IMR-90 (cell line): ENCODE results near the gene PZP. TPM values are rescaled to one million over a fixed set of nuclear protein-coding genes. Genes with fewer than 3 reads are reported as not detected.

Experiments used
- ATAC-seq: fragments of 200-7000 bp; cut with Tn5 transposase; 2 replicates; pipeline ENCODE4 v1.9.1; 2020; ENCODE audit warnings: low read depth, mild to moderate bottlenecking, moderate library complexity
- BruUV-seq: library from RNA; stranded (reverse); fragments of 400-500 nt; replicated peaks from 2 replicates; lab custom pipeline; 2021; lab: Mats Ljungman, UMichigan
- CTCF ChIA-PET: fragments of 300-600 bp; formaldehyde crosslinking; extraction: SDS; loops from one replicate; lab custom pipeline; 2021; ENCODE audit warnings: antibody characterized with exemption; lab: Yijun Ruan, JAX
- POLR2A ChIA-PET: fragments of 300-600 bp; sonication (Branson Sonifier 250); formaldehyde crosslinking; loops from one replicate; lab custom pipeline; 2022; ENCODE audit warnings: antibody characterized with exemption; ENCODE audit not compliant: unreplicated experiment; lab: Charles Lee
- DNase-seq: peaks from one replicate; pipeline ENCODE4 v3.0.0; 2013
- H2AFZ ChIP-seq: replicated peaks from 2 replicates; pipeline ENCODE3; 2013; ENCODE audit warnings: low read length, mild to moderate bottlenecking; ENCODE audit not compliant: poor library complexity
- H2AK5ac ChIP-seq: 2 replicates; pipeline ENCODE4 v1.6.1; 2013; ENCODE audit warnings: low read depth, low read length, inconsistent platforms
- H2AK9ac ChIP-seq: replicated peaks from 2 replicates; pipeline ENCODE3; 2013; ENCODE audit warnings: mild to moderate bottlenecking, low read depth, low read length, moderate library complexity; ENCODE audit not compliant: poor library complexity
- H2BK120ac ChIP-seq: 2 replicates; pipeline ENCODE4 v1.6.1; 2013; ENCODE audit warnings: low read depth, low read length, inconsistent platforms
- H2BK15ac ChIP-seq: 3 replicates; pipeline ENCODE4 v1.6.1; 2013; ENCODE audit warnings: low read depth, low read length, inconsistent platforms
- H2BK20ac ChIP-seq: 2 replicates; pipeline ENCODE4 v1.6.1; 2013; ENCODE audit warnings: low read depth, mild to moderate bottlenecking, inconsistent platforms, low read length, moderate library complexity
- H2BK5ac ChIP-seq: 2 replicates; pipeline ENCODE4 v1.6.1; 2013; ENCODE audit warnings: mild to moderate bottlenecking, low read depth, low read length, inconsistent platforms; ENCODE audit not compliant: poor library complexity, severe bottlenecking
- H3K14ac ChIP-seq: replicated peaks from 2 replicates; pipeline ENCODE4 v1.6.1; 2013; ENCODE audit warnings: low read depth, low read length, inconsistent platforms
- H3K18ac ChIP-seq: 2 replicates; pipeline ENCODE4 v1.6.1; 2013; ENCODE audit warnings: low read depth, low read length, control low read depth
- H3K23ac ChIP-seq: 2 replicates; pipeline ENCODE4 v1.6.1; 2013; ENCODE audit warnings: low read depth, low read length, inconsistent platforms
- H3K27ac ChIP-seq: 2 replicates; pipeline ENCODE4 v1.5.1; 2013; ENCODE audit warnings: mild to moderate bottlenecking, control low read depth, low read length; ENCODE audit not compliant: insufficient read depth
- H3K27me3 ChIP-seq: 2 replicates; pipeline ENCODE4 v1.6.1; 2013; ENCODE audit warnings: low read length; ENCODE audit not compliant: control insufficient read depth, insufficient read depth
- H3K36me3 ChIP-seq: 2 replicates; pipeline ENCODE4 v1.6.1; 2013; ENCODE audit warnings: low read length, mixed read lengths; ENCODE audit not compliant: control insufficient read depth, insufficient read depth
- H3K4ac ChIP-seq: 2 replicates; pipeline ENCODE4 v1.6.1; 2013; ENCODE audit warnings: low read depth, low read length, inconsistent platforms
- H3K4me1 ChIP-seq: 2 replicates; pipeline ENCODE4 v1.6.1; 2013; ENCODE audit warnings: low read length, mixed read lengths; ENCODE audit not compliant: control insufficient read depth, insufficient read depth
- H3K4me2 ChIP-seq: 2 replicates; pipeline ENCODE4 v1.6.1; 2013; ENCODE audit warnings: low read depth, mild to moderate bottlenecking, control low read depth, low read length, moderate library complexity
- H3K4me3 ChIP-seq: 2 replicates; pipeline ENCODE4 v1.5.1; 2013; ENCODE audit warnings: low read depth, mild to moderate bottlenecking, control low read depth, low read length, moderate library complexity; ENCODE audit not compliant: insufficient read depth
- H3K56ac ChIP-seq: 2 replicates; pipeline ENCODE4 v1.6.1; 2013; ENCODE audit warnings: low read length, inconsistent platforms; ENCODE audit not compliant: insufficient read depth; ENCODE audit errors: extremely low read depth
- H3K79me1 ChIP-seq, 2 experiments: 2 replicates each; pipeline ENCODE4 v1.6.1; 2013; ENCODE audit warnings: low read length in 2 of 2, inconsistent platforms in 1 of 2, low read depth in 1 of 2
- H3K9ac ChIP-seq: 2 replicates; pipeline ENCODE4 v1.6.1; 2013; ENCODE audit warnings: low read depth, low read length, control low read depth
- H3K9me1 ChIP-seq: 2 replicates; pipeline ENCODE4 v1.6.1; 2013; ENCODE audit warnings: low read length, inconsistent platforms; ENCODE audit not compliant: insufficient read depth
- H3K9me3 ChIP-seq: 2 replicates; pipeline ENCODE4 v1.6.1; 2013; ENCODE audit warnings: low read length; ENCODE audit not compliant: control insufficient read depth, insufficient read depth
- H4K20me1 ChIP-seq: 2 replicates; pipeline ENCODE4 v1.6.1; 2013; ENCODE audit warnings: low read length, inconsistent platforms; ENCODE audit not compliant: insufficient read depth
- H4K5ac ChIP-seq: 2 replicates; pipeline ENCODE4 v1.6.1; 2013; ENCODE audit warnings: mild to moderate bottlenecking, low read depth, low read length, control low read depth
- H4K8ac ChIP-seq, 2 experiments: 2 replicates each; pipeline ENCODE4 v1.6.1; 2013; ENCODE audit warnings: low read depth in 2 of 2, low read length in 2 of 2, control low read depth in 1 of 2, inconsistent platforms in 1 of 2
- H4K91ac ChIP-seq: 2 replicates; pipeline ENCODE4 v1.6.1; 2013; ENCODE audit warnings: low read depth, low read length, inconsistent platforms; ENCODE audit not compliant: insufficient read depth
- ELK1 ChIP-seq: fragments of 150-350 bp; IDR thresholded peaks from 2 replicates; pipeline ENCODE4 v1.6.1; 2016; ENCODE audit warnings: low read depth, mild to moderate bottlenecking, low read length, moderate library complexity, borderline replicate concordance
- WGBS, 2 experiments: methylation state at CpG; one replicate each; pipeline versions ENCODE4 v1.1.5 to v1.1.7; 2013; ENCODE audit warnings: missing lambda C conversion rate in 2 of 2; ENCODE audit not compliant: insufficient read length in 1 of 2; ENCODE audit errors: extremely low coverage in 2 of 2; 5-methylcytosine and 5-hydroxymethylcytosine counted together
- dilution Hi-C: fragments of 300-500 bp; cut with HindIII; formaldehyde crosslinking; loops from one replicate; pipeline ENCODE4 v1.14.3; 2018; ENCODE audit warnings: low sequenced_read_pairs; ENCODE audit not compliant: unreplicated experiment
- in situ Hi-C: fragments of 300-500 bp; cut with MboI; formaldehyde crosslinking; loops from 3 replicates; pipeline ENCODE4 v1.14.3; 2019; ENCODE audit warnings: low sequenced_read_pairs, inconsistent platforms, mixed read lengths
- intact Hi-C: fragments of 100-400 bp; cut with micrococcal nuclease; formaldehyde crosslinking; loops from 2 replicates; pipeline ENCODE4 v1.10.0; 2022
- polyA plus RNA-seq, 3 experiments: library from polyadenylated mRNA; depleted of rRNA; stranded (reverse); fragments of >200 nt; gene quantifications; 2 replicates each; pipeline ENCODE4 v1.2.3, GENCODE V29; 2012; ENCODE audit warnings: low replicate concordance in 1 of 3
- total RNA-seq: library from RNA; depleted of rRNA; stranded (reverse); fragments of >200 nt; gene quantifications from 2 replicates; pipeline ENCODE4 v1.2.3, GENCODE V29; 2012

Gene PZP
- total and polyA plus RNA-seq, 2 of the 4 experiments (the other 2 are of a cell fraction): not detected

DNA sequence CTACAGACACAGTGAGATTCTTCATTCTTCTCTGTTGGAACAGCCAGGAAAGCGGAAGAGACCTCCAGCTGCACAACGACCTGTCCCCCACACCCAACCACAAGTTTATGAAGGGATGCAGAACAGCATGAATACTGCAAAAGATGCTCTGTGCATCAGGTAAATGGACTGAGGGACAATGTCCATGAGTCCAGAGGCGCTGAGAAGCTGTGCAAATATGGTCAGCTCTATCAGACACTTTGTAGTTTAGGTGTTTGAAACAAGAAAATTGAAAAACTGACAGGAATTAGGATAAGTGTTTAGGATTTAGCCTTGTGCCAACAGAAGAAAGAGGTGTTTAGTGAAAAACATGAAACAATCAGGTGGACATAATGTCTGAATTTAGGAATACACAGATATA is 33.1 kb upstream of the PZP start:
- DNase-seq (no peak), ATAC-seq (no peak)
- Histone ChIP-seq H4K91ac (no peak overlapping the region), H2AK5ac (no peak overlapping the region), H3K4me1 (no peaks in the 10 kb centered on the region), H2BK20ac (no peak overlapping the region), H3K56ac (no peak overlapping the region), H2BK120ac (no peak overlapping the region), H4K8ac (no peak overlapping the region), H3K27me3 (peaks cover 6% of the 10 kb centered on the region), H3K23ac (no peak overlapping the region), H3K4me2 (no peak overlapping the region), H3K9ac (no peak overlapping the region), H2AK9ac (no peak overlapping the region), H3K9me3 (no peaks in the 10 kb centered on the region), H3K9me1 (no peaks in the 10 kb centered on the region), H3K79me1 (no peaks in the 10 kb centered on the region), H4K5ac (no peak overlapping the region), H4K20me1 (no peaks in the 10 kb centered on the region), H3K4ac (no peak overlapping the region), H3K18ac (no peak overlapping the region), H3K27ac (no peak overlapping the region), H3K36me3 (no peaks in the 10 kb centered on the region), H3K14ac (no peak overlapping the region), H2AFZ (no peak overlapping the region), H3K4me3 (no peak overlapping the region), H2BK5ac (no peak overlapping the region), H2BK15ac (no peak overlapping the region)
- BruUV-seq: no TSS peak
- WGBS, 2 experiments: no CpG with 5 or more reads among the region's 3 CpGs
- POLR2A ChIA-PET: no interaction called here
- CTCF ChIA-PET: no interaction called here
- in situ Hi-C loops (no loop called here), dilution Hi-C loops (no loop called here), intact Hi-C loops (no loop called here)
- TF ChIP-seq ELK1: no peak
